GM23338 (cell line): ENCODE data around the gene MGLL.

Source experiments
- CREB1 ChIP-seq: fragments of 250-450 bp; sonication (Bioruptor Pico); IDR thresholded peaks from 2 replicates; pipeline ENCODE4 v1.5.0; 2020; ENCODE audit warnings: low read depth, mild to moderate bottlenecking, moderate library complexity
- CTCF ChIP-seq, 2 experiments: fragments of 200-600 bp in 1 of 2; sonication (generic) in 1 of 2; conservative IDR thresholded peaks; 2 replicates each; pipeline versions ENCODE4 v1.5.1 to v1.6.1; 2016 to 2017; ENCODE audit warnings: antibody characterized with exemption in 2 of 2, low read depth in 2 of 2, mild to moderate bottlenecking in 2 of 2, moderate library complexity in 1 of 2
- EZH2 ChIP-seq: fragments of 200-600 bp; sonication (generic); IDR thresholded peaks from one replicate; pipeline ENCODE4 v1.8.0; 2017; ENCODE audit warnings: antibody characterized with exemption, mild to moderate bottlenecking, low read depth; ENCODE audit not compliant: unreplicated experiment
- JUNB ChIP-seq: IDR thresholded peaks from one replicate; pipeline ENCODE4 v1.6.1; 2016; ENCODE audit warnings: antibody characterized with exemption; ENCODE audit not compliant: unreplicated experiment
- POLR2AphosphoS5 ChIP-seq: IDR thresholded peaks from 2 replicates; pipeline ENCODE4 v1.6.1; 2016; ENCODE audit warnings: antibody characterized with exemption, low read depth
- STAT1 ChIP-seq: IDR thresholded peaks from one replicate; pipeline ENCODE4 v1.6.1; 2016; ENCODE audit warnings: antibody characterized with exemption; ENCODE audit not compliant: unreplicated experiment
- ZNF331 ChIP-seq: fragments of 250-450 bp; sonication (Bioruptor Pico); IDR thresholded peaks from 2 replicates; pipeline ENCODE4 v1.5.0; 2020; ENCODE audit warnings: low read depth, mild to moderate bottlenecking, moderate library complexity
- TF ChIP-seq, protein P1 (sequence below): IDR thresholded peaks from one replicate; pipeline ENCODE4 v1.6.1; 2018; ENCODE audit warnings: antibody characterized with exemption; ENCODE audit not compliant: unreplicated experiment

- TF ChIP-seq EZH2 = no peak
- TF ChIP-seq STAT1 = no peak
- no peak for TF ChIP-seq CTCF (conservative IDR thresholded peaks at IDR 0.05; ENCODE audit: low read depth in 2 of 2)
- no peak for TF ChIP-seq POLR2AphosphoS5
- TF ChIP-seq CREB1 = no peak
- TF ChIP-seq ZNF331 (CRISPR knock-in tag) = no peak
- TF ChIP-seq JUNB = no peak
- TF ChIP-seq, protein P1, sequence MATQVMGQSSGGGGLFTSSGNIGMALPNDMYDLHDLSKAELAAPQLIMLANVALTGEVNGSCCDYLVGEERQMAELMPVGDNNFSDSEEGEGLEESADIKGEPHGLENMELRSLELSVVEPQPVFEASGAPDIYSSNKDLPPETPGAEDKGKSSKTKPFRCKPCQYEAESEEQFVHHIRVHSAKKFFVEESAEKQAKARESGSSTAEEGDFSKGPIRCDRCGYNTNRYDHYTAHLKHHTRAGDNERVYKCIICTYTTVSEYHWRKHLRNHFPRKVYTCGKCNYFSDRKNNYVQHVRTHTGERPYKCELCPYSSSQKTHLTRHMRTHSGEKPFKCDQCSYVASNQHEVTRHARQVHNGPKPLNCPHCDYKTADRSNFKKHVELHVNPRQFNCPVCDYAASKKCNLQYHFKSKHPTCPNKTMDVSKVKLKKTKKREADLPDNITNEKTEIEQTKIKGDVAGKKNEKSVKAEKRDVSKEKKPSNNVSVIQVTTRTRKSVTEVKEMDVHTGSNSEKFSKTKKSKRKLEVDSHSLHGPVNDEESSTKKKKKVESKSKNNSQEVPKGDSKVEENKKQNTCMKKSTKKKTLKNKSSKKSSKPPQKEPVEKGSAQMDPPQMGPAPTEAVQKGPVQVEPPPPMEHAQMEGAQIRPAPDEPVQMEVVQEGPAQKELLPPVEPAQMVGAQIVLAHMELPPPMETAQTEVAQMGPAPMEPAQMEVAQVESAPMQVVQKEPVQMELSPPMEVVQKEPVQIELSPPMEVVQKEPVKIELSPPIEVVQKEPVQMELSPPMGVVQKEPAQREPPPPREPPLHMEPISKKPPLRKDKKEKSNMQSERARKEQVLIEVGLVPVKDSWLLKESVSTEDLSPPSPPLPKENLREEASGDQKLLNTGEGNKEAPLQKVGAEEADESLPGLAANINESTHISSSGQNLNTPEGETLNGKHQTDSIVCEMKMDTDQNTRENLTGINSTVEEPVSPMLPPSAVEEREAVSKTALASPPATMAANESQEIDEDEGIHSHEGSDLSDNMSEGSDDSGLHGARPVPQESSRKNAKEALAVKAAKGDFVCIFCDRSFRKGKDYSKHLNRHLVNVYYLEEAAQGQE = no peak
Observed at GRCh38 chr3:127745656-127746399, 76.5 kb downstream of the MGLL start.
